IPS-18a (cell line): Measurements from ENCODE around the gene APOL4.
"Not testable (repeated sequence)": the region's sequence is repeated elsewhere in the genome, so short reads cannot be mapped to it uniquely, and the experiment has no call there.

Source experiments
- H3K27ac ChIP-seq: one replicate; pipeline ENCODE4 v1.5.1; 2013; ENCODE audit warnings: low read length
- H3K27me3 ChIP-seq: one replicate; pipeline ENCODE4 v1.6.1; 2013; ENCODE audit warnings: mild to moderate bottlenecking, low read length; ENCODE audit not compliant: control insufficient read depth, insufficient read depth
- H3K36me3 ChIP-seq: one replicate; pipeline ENCODE4 v1.6.1; 2013; ENCODE audit warnings: low read depth, low read length; ENCODE audit not compliant: control insufficient read depth
- H3K4me1 ChIP-seq: one replicate; pipeline ENCODE4 v1.6.1; 2013; ENCODE audit warnings: low read depth, low read length; ENCODE audit not compliant: control insufficient read depth
- H3K4me3 ChIP-seq: one replicate; pipeline ENCODE4 v1.5.1; 2013; ENCODE audit warnings: low read length
- H3K9ac ChIP-seq: one replicate; pipeline ENCODE4 v1.6.1; 2013; ENCODE audit warnings: mild to moderate bottlenecking, low read length, moderate library complexity
- H3K9me3 ChIP-seq: one replicate; pipeline ENCODE4 v1.6.1; 2013; ENCODE audit warnings: low read depth, low read length; ENCODE audit not compliant: control insufficient read depth

The APOL4 gene

DNA sequence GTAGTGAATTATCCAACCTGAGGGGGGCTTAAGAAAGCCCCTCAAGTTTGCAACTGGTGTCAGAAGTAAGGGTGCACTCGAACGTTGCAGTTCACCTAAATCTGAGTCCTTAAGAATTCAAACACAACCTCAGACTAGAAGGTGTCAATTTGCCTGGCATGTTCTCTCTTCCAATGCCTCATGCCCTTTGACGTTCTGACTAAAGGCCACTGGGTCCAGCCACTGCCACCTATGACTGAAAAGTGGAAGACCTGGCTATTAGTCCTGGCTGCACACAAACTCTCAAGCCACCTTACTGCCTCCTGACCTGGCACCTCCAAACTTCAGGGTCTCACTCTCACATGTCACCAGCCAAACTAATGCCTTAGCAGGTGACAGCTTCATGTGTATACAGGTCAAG is 8.0 kb downstream of the APOL4 start:
- Histone ChIP-seq H3K27me3 (no peaks in the 10 kb centered on the region), H3K9me3 (no peaks in the 10 kb centered on the region), H3K4me3 (no peak overlapping the region), H3K27ac (no peak overlapping the region), H3K4me1 (peaks cover 34% of the 10 kb centered on the region), H3K36me3 (no peaks in the 10 kb centered on the region), H3K9ac (no peak overlapping the region)

DNA sequence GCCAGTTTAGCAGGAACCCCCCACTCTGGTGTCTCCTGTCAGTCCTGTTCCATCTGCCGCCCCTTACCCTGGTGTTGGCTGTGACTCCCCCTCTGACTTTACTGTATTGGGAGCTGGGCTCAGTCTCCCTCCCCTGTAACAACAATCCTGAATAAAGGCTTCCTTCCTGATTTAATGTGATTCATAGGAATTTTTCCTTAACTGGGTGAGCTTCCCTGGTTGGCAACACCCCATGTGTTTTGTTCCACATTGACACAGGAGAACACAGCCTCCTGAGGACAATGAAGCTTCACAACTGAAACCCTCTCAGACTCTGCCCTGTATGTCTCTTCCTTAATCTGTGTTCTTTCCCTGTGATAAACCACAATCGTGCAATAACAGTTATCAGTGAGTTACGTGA is 8.4 kb downstream of the APOL4 start:
- no peak overlapping the region for H3K9ac ChIP-seq
- no peaks in the 10 kb centered on the region for H3K27me3 ChIP-seq
- H3K27ac ChIP-seq, result no peak overlapping the region
- peaks cover 34% of the 10 kb centered on the region for H3K4me1 ChIP-seq
- no peaks in the 10 kb centered on the region for H3K9me3 ChIP-seq
- no peaks in the 10 kb centered on the region for H3K36me3 ChIP-seq
- no peak overlapping the region for H3K4me3 ChIP-seq

DNA sequence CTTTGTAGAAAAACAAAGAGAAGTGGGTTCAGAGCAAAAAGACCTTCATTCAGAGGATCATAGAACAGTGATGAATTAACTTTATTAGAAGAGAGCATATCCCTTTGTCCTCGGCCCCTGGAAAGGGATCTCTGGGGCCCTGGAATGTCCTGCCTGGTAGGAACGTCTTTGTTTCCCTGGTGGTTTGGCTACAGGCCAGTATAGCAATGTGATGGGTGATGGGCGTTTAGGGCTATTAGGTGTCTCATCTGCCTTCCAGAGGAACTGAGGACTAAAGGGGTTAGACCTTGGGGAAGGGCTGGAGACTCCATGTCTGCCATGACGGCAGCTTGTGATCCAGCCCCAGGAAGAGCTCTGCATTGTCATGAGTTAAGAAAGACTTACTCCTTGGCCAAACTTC is 9.1 kb downstream of the APOL4 start:
- Histone ChIP-seq H3K9me3 (no peaks in the 10 kb centered on the region), H3K4me1 (peaks cover 30% of the 10 kb centered on the region), H3K4me3 (no peak overlapping the region), H3K27ac (no peak overlapping the region), H3K36me3 (no peaks in the 10 kb centered on the region), H3K9ac (no peak overlapping the region), H3K27me3 (no peaks in the 10 kb centered on the region)

DNA sequence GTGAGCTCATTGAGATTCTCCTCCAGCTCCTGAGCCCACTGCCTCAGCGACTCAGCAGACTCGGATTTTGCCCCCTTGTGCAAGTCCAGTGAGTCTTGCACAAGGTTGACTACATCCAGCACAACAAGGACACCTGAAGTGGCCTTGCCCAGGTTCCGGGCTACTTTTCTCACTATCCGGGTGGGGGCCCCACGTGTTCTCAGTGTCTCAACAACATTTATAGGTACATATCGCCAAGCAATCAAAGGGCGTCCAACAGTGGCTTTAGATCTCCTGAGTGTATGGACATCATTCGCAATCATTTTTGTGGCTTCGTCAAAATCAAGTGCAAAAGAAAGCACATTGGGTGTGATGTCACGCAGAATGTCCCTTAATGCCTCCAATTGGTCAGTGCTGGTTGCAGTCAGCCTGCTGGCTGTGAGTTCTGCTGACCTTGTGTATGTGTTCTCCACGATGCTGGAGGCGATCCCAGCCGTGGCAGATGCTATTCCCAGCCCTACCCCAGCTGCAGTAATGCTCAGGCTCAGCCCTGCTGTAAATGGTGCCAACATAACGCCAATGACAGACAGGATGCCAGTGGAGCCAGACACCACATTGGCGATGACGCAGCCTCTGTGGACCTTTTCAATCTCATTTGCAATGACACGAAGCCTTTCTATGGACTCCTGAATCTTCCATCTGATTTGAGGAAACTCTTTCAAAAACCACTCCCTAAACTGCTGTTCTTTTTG is 10.3 kb downstream of the APOL4 start:
- no peak overlapping the region for H3K9ac ChIP-seq
- no peaks in the 10 kb centered on the region for H3K27me3 ChIP-seq
- H3K9me3 ChIP-seq, result no peaks in the 10 kb centered on the region
- H3K4me1 ChIP-seq, result peaks cover 17% of the 10 kb centered on the region
- H3K27ac ChIP-seq, result no peak overlapping the region
- no peak overlapping the region for H3K4me3 ChIP-seq
- no peaks in the 10 kb centered on the region for H3K36me3 ChIP-seq

DNA sequence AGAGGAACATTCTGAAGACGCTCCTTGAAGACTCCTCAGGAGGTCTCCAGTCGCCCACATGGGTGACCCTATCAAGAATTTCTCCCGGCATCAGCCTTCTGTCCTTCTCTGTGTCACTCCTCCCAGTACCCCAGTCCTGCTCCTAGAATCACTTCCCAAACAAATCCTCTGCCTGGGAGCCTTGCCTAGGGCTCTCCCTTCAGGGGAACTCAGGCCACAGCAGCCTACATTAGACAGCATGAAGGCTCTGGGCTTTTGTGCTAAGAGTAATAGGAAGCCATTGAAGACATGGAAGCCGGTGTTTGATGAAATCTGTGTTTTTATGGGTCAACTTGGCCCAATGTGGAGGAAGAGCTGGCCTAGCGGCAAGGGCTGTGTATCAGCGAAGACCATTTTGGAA is 13.7 kb downstream of the APOL4 start:
- not testable (repeated sequence) for H3K4me3 ChIP-seq, H3K27ac ChIP-seq, H3K36me3 ChIP-seq, H3K27me3 ChIP-seq, H3K9me3 ChIP-seq, H3K9ac ChIP-seq
- peaks cover 13% of the 10 kb centered on the region for H3K4me1 ChIP-seq

DNA sequence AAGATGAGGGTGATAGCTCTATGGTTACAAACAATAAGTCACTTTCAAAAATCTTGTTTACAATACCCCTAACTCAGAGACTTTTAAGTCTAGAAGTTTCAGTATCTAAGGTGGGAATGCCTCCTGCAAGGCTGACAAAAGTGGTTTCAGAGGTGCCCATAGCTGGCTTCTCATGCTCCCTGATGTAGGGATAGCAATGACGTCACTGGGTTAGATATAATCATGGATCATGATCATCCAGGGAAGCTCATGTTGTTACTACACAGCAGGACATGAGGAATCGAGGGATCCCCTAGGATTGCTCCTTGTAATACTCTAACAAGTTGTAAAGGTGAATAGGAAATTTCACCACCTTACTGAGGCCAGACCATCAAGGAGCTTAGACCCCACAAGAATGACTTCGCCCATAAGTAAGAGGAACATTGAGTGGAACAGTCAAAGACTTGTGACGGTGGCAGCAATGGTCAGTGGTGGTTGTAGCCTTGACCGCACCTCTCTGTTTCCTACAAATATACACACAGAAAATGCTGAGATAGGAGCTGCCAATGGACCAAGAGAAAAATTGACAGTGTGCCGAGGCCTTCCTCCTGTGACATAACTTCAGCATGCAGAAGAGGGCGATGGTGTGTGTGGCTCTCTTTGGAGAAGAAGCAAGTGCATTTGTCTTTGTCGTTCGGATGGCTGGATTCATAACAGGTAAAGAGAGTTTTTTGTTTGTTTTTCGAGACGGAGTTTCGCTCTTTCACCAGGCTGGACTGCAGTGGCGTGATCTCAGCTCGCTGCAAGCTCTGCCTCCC is 15.6 kb downstream of the APOL4 start:
- Histone ChIP-seq H3K9me3 (no peaks in the 10 kb centered on the region), H3K4me1 (peaks cover 13% of the 10 kb centered on the region), H3K4me3 (no peak overlapping the region), H3K27me3 (no peaks in the 10 kb centered on the region), H3K9ac (no peak overlapping the region), H3K36me3 (no peaks in the 10 kb centered on the region), H3K27ac (no peak overlapping the region)

DNA sequence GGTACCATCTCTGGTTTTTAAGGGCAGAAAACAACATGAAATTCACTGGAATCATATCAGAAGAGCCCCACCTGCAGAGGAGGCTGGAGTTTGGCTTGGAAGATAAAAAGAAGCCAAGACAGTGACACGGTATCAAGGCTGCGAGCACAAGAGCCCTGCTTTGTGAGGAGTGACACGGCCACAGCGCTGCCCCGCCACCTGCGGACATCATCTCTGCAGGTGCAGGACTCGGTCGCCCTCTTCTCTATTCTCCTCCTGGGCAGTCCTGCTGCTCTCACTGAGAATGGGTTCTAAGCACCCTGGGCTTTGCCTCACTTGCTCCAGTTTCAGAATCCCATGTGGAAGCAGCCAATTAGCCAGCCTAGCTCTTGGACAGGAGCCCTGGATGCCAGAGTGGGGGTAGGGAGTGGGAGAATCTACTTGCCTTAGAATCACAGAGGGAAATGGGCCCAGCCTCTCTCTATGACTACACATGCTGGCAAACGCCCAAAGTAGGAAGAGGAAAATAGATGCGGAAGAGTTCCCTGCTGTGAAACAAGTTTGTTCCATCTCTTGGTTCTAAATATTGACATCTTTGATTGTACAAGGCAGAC is 17.1 kb downstream of the APOL4 start:
- Histone ChIP-seq H3K4me3 (no peak overlapping the region), H3K9me3 (no peaks in the 10 kb centered on the region), H3K4me1 (peaks cover 7% of the 10 kb centered on the region), H3K27ac (no peak overlapping the region), H3K27me3 (no peaks in the 10 kb centered on the region), H3K36me3 (no peaks in the 10 kb centered on the region), H3K9ac (no peak overlapping the region)

DNA sequence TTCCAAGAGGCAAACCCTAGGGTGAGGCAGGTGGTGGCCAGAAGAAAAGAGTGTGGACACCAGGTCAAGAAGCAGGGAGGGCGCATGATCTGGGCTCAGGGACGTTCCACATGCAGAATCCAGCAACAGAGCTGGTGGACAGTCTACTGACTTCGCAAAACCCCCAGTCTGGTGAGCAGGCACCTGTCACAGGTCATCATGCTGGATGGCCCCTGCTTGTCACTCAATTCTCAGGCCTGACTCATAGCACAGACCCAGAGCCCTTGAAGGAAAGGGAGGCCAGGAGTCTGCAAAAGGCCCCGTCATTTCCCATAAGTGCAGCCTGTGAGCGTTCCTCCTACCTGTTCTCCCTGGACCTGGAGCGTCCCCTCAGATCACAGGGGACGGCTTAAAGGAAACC is 18.2 kb downstream of the APOL4 start:
- no peaks in the 10 kb centered on the region for H3K9me3 ChIP-seq
- no peak overlapping the region for H3K27ac ChIP-seq
- H3K4me3 ChIP-seq, result no peak overlapping the region
- no peak overlapping the region for H3K9ac ChIP-seq
- H3K4me1 ChIP-seq, result peaks cover 6% of the 10 kb centered on the region
- no peaks in the 10 kb centered on the region for H3K27me3 ChIP-seq
- H3K36me3 ChIP-seq, result no peaks in the 10 kb centered on the region

DNA sequence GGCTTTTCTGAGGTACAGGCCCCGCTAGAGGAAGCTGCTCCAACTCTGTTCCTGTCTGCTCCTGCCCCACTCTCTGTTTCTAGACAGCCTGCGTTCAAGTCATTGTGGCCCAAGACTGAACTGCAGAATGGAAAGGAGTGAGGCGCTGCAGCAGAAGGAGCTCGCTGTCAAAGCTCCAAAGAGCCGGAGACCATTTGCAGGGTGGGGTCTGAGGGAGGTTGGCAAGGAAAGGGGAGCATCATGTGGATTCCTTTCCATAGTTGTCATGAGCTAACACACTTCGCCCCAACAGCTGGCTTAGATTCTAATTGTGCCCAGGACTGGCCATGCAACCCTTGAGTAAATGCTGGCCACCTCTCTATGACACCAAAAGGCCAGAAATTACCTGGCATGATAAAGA is 18.8 kb downstream of the APOL4 start:
- Histone ChIP-seq H3K36me3 (no peaks in the 10 kb centered on the region), H3K4me3 (no peak overlapping the region), H3K9me3 (no peaks in the 10 kb centered on the region), H3K9ac (no peak overlapping the region), H3K27ac (no peak overlapping the region), H3K27me3 (no peaks in the 10 kb centered on the region), H3K4me1 (peaks cover 6% of the 10 kb centered on the region)

DNA sequence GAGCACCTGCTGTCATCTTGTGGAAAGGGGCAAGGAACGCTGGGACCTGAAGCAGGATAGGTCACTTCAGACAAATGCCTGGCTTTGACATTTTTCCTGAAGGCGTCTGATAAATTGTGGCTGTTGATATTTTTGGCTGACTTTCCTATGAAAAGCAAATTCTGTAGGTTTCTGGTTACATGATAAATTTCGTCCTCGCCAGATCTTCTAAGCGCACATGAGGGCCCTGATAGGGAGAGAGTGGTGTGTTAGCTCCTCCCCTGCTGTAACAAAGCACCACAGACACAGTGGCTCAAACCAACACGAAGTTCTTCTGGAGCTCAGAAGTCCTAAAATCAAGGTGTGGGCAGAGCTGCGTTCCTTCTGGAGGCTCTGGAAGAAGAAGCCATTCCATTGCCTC is 19.6 kb downstream of the APOL4 start:
- Histone ChIP-seq H3K27me3 (no peaks in the 10 kb centered on the region), H3K9ac (no peak overlapping the region), H3K9me3 (no peaks in the 10 kb centered on the region), H3K4me3 (no peak overlapping the region), H3K27ac (no peak overlapping the region), H3K4me1 (peaks cover 6% of the 10 kb centered on the region), H3K36me3 (no peaks in the 10 kb centered on the region)

DNA sequence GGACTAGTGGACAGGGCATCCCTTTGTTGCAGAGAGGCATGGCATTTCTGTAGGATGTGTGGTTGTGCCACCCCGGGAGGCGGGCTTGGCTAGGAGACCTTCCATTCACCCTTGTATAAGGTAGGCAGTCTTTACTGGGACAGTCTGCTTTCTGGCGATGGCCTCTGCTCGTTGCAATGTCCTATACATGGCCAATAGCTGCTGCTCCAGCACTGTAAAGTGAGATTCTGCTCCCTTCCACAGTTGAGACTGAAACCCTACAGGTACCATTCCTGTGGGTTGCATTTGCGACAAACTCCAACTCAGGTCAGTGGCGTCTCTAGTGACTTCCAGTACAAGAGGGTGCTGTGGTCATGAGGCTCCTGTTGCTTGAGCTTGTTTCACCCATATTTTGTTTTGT is 20.7 kb downstream of the APOL4 start:
- Histone ChIP-seq H3K36me3 (no peaks in the 10 kb centered on the region), H3K9ac (no peak overlapping the region), H3K27me3 (no peaks in the 10 kb centered on the region), H3K9me3 (no peaks in the 10 kb centered on the region), H3K4me1 (peaks cover 6% of the 10 kb centered on the region), H3K4me3 (no peak overlapping the region), H3K27ac (no peak overlapping the region)
